Activated T-cell treated with anti-CD3 and anti-CD28 coated beads, Interleukin-2, amount 50 U/mL, for 72 hours (primary cell): ENCODE data around the gene HIF1A. TPM values are rescaled to one million over a fixed set of nuclear protein-coding genes. Genes with fewer than 3 reads are reported as not detected.
"Not testable (repeated sequence)": the region's sequence is repeated elsewhere in the genome, so short reads cannot be mapped to it uniquely, and the experiment has no call there.

Experiments used
- ATAC-seq, 2 donors: fragments of 150-1000 bp; cut with Tn5 transposase; replicated peaks in 1 of 2; 2 replicates each; pipeline ENCODE4 v1.10.0; 2021; ENCODE audit warnings: moderate library complexity in 2 of 2, mild to moderate bottlenecking in 1 of 2
- DNase-seq, 2 donors: peaks; one replicate each; pipeline ENCODE4 v3.0.0; 2021 to 2022; ENCODE audit warnings: mixed read lengths in 1 of 2
- H3K27ac Mint-ChIP-seq: one replicate; pipeline ENCODE4 v1.8.0; 2022; ENCODE audit warnings: mild to moderate bottlenecking, moderate library complexity, mixed read lengths
- H3K27me3 Mint-ChIP-seq: one replicate; pipeline ENCODE4 v1.8.0; 2022; ENCODE audit warnings: low read depth, mixed read lengths
- H3K36me3 Mint-ChIP-seq, 2 donors: one replicate each; pipeline ENCODE4 v1.8.0; 2022; ENCODE audit warnings: mixed read lengths in 2 of 2, mild to moderate bottlenecking in 1 of 2; ENCODE audit not compliant: insufficient read depth in 2 of 2
- H3K4me1 Mint-ChIP-seq: one replicate; pipeline ENCODE4 v1.8.0; 2022; ENCODE audit warnings: low read depth, mixed read lengths
- H3K4me3 Mint-ChIP-seq, 2 donors: one replicate each; pipeline ENCODE4 v1.8.0; 2022; ENCODE audit warnings: mild to moderate bottlenecking in 2 of 2, mixed read lengths in 2 of 2, moderate library complexity in 2 of 2
- H3K9me3 Mint-ChIP-seq, 2 donors: one replicate each; pipeline ENCODE4 v1.8.0; 2022; ENCODE audit warnings: mixed read lengths in 2 of 2
- total RNA-seq, 2 donors: library from RNA; stranded (reverse); gene quantifications; one replicate each; pipeline ENCODE4 v1.2.3, GENCODE V29; 2022

HIF1A gene
- total RNA-seq, 2 donors from 2014 or later: 283 to 343 TPM

GRCh38 chr14:61705017-61705416 is 9.7 kb downstream of the HIF1A start:
- H3K4me3 Mint-ChIP-seq: peak overlapping the region; percentile 93 to 97
- peaks cover 7 to 26% of the 10 kb centered on the region in 2 donors for H3K36me3 Mint-ChIP-seq
- ATAC-seq (no peak), DNase-seq (no peak)
- H3K4me1 Mint-ChIP-seq: peaks cover 92% of the 10 kb centered on the region
- H3K9me3 Mint-ChIP-seq: no peaks in the 10 kb centered on the region
- no peaks in the 10 kb centered on the region for H3K27me3 Mint-ChIP-seq
- H3K27ac Mint-ChIP-seq: peak overlapping the region; percentile 88

DNA sequence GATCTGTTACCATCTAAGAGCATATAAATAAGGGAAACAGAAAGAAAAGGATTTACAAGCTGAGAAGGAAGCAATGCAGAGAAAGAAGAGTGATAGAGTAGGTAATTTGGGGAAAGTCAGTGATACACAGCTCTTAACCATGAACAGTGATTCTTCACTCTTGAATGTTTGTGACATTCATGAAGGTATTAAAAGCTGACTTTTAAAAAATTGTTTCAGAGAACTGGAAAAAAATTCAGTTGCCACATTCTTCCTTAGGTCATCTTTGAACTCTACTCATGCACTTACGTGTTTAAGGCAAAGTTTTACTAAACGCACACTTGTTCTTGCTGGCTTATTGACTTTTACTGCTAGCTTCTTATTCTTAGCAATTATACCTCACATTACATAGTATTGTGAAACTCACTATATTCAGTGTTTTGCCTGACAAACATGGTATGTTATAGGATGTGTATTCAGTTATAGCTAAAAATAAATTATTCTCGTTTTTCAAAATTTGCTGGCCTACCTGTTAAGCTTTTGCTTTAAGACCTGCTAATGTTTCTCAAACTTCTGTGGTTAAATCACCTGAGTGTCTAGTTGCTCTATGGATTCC is 10.9 kb downstream of the HIF1A start:
- peaks cover 2 to 20% of the 10 kb centered on the region in 2 donors for H3K36me3 Mint-ChIP-seq
- H3K4me1 Mint-ChIP-seq: peaks cover 92% of the 10 kb centered on the region
- H3K27me3 Mint-ChIP-seq: no peaks in the 10 kb centered on the region
- no peak for ATAC-seq
- DNase-seq: no peak
- no peaks in the 10 kb centered on the region for H3K9me3 Mint-ChIP-seq
- peak overlapping the region; percentile 87 for H3K27ac Mint-ChIP-seq
- H3K4me3 Mint-ChIP-seq: peak overlapping the region; percentile 80 to 97

DNA sequence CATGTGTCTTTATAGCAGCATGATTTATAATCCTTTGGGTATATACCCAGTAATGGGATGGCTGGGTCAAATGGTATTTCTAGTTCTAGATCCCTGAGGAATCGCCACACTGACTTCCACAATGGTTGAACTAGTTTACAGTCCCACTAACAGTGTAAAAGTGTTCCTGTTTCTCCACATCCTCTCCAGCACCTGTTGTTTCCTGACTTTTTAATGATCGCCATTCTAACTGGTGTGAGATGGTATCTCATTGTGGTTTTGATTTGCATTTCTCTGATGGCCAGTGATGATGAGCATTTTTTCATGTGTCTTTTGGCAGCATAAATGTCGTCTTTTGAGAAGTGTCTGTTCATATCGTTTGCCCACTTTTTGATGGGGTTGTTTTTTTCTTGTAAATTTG is 12.5 kb downstream of the HIF1A start:
- H3K4me1 Mint-ChIP-seq: peaks cover 94% of the 10 kb centered on the region
- not testable (repeated sequence) for ATAC-seq, H3K27ac Mint-ChIP-seq, H3K9me3 Mint-ChIP-seq, DNase-seq, H3K27me3 Mint-ChIP-seq
- peaks cover 6 to 21% of the 10 kb centered on the region in 2 donors for H3K36me3 Mint-ChIP-seq
- H3K4me3 Mint-ChIP-seq: peak overlapping the region in 1 of 2 donors; percentile 53

- not testable (repeated sequence) for H3K9me3 Mint-ChIP-seq, ATAC-seq, H3K27me3 Mint-ChIP-seq, DNase-seq
- Mint-ChIP-seq H3K4me1 (peaks cover 94% of the 10 kb centered on the region), H3K36me3 (peaks cover 6 to 18% of the 10 kb centered on the region in 2 donors), H3K27ac (peak overlapping the region; percentile 19), H3K4me3 (peak overlapping the region; percentile 53 to 63)
These were observed 13.4 kb downstream of the HIF1A start for GRCh38 chr14:61708693-61709092.

DNA sequence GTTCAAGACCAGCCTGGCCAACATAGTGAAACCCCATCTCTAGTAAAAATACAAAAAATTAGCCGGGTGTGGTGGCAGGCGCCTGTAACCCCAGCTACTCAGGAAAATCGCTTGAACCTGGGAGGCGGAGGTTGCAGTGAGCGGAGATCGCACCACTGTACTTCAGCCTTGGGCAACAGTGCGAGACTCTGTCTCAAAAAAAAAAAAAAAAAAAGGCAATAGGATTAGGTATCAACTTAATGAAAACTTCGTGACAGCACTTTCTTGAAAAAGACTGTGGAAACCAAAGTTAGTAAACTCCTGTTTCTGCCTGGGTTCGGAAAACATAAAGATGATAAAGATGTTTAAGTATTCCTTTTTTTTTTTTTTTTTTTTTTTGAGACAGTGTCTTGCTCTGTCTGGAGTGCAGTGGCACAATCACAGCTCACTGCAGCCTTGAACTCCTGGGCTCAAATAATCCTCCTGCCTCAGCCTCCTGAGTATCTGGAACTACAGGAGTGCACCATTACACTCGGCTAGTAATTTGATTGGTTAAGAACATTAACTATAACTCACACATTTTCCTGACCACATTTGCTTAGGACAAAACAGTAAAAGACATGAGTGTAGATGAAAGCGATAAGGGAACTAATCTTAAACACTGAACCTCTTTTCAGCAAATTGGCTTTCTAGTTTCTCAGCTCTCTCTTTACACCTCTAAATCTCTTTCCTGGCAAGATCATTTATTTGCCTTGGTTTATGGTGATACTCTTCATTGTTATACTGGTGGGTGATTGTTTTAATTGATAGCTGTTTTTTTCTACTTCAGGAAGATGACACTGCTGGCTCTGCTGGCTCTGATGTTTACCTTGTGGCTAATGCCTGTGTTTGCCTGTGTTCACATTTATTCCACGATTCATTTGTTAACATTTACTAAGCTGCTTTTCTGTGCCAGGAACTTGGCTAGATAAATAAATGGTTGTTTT is 15.8 kb downstream of the HIF1A start:
- peak overlapping the region; percentile 63 to 73 for H3K4me3 Mint-ChIP-seq
- DNase-seq (no peak), ATAC-seq (no peak)
- no peaks in the 10 kb centered on the region for H3K27me3 Mint-ChIP-seq
- peaks cover 6 to 18% of the 10 kb centered on the region in 2 donors for H3K36me3 Mint-ChIP-seq
- peaks cover 94% of the 10 kb centered on the region for H3K4me1 Mint-ChIP-seq
- H3K9me3 Mint-ChIP-seq: no peaks in the 10 kb centered on the region
- H3K27ac Mint-ChIP-seq: peak overlapping the region; percentile 92

- ATAC-seq: peak; percentile 39 to 55
- H3K27me3 Mint-ChIP-seq: no peaks in the 10 kb centered on the region
- H3K4me3 Mint-ChIP-seq: peak overlapping the region; percentile 63 to 73
- peaks cover 6 to 11% of the 10 kb centered on the region in 2 donors for H3K36me3 Mint-ChIP-seq
- H3K27ac Mint-ChIP-seq: peak overlapping the region; percentile 92
- no peaks in the 10 kb centered on the region for H3K9me3 Mint-ChIP-seq
- peaks cover 94% of the 10 kb centered on the region for H3K4me1 Mint-ChIP-seq
- no peak for DNase-seq
These were observed 16.8 kb downstream of the HIF1A start for GRCh38 chr14:61712137-61712536.

- H3K36me3 Mint-ChIP-seq: peaks cover 6 to 10% of the 10 kb centered on the region in 2 donors
- H3K27ac Mint-ChIP-seq: peak overlapping the region; percentile 54
- no peak for ATAC-seq
These were observed 18.6 kb downstream of the HIF1A start for GRCh38 chr14:61713724-61714437.

GRCh38 chr14:61716956-61717355 is 21.6 kb downstream of the HIF1A start:
- H3K27ac Mint-ChIP-seq: peak overlapping the region; percentile 26
- peaks cover 97% of the 10 kb centered on the region for H3K4me1 Mint-ChIP-seq
- DNase-seq: no peak
- peak overlapping the region; percentile 43 to 64 for H3K4me3 Mint-ChIP-seq
- H3K36me3 Mint-ChIP-seq: peaks cover 8 to 9% of the 10 kb centered on the region in 2 donors
- no peaks in the 10 kb centered on the region for H3K27me3 Mint-ChIP-seq
- ATAC-seq: no peak
- H3K9me3 Mint-ChIP-seq: no peaks in the 10 kb centered on the region

More at GRCh38 chr14:61713724-61714437, 18.6 kb downstream of the HIF1A start:
- Mint-ChIP-seq H3K9me3 (no peaks in the 10 kb centered on the region), H3K4me1 (peaks cover 100% of the 10 kb centered on the region), H3K27me3 (no peaks in the 10 kb centered on the region), H3K4me3 (peak overlapping the region; percentile 33 to 73)
- DNase-seq: no peak

GRCh38 chr14:61718039-61718438 is 22.7 kb downstream of the HIF1A start:
- ATAC-seq: no peak
- no peaks in the 10 kb centered on the region for H3K27me3 Mint-ChIP-seq
- H3K27ac Mint-ChIP-seq: peak overlapping the region; percentile 48
- H3K4me3 Mint-ChIP-seq: peak overlapping the region; percentile 61 to 66
- no peak for DNase-seq
- peaks cover 6 to 11% of the 10 kb centered on the region in 2 donors for H3K36me3 Mint-ChIP-seq
- peaks cover 91% of the 10 kb centered on the region for H3K4me1 Mint-ChIP-seq
- H3K9me3 Mint-ChIP-seq: no peaks in the 10 kb centered on the region

DNA sequence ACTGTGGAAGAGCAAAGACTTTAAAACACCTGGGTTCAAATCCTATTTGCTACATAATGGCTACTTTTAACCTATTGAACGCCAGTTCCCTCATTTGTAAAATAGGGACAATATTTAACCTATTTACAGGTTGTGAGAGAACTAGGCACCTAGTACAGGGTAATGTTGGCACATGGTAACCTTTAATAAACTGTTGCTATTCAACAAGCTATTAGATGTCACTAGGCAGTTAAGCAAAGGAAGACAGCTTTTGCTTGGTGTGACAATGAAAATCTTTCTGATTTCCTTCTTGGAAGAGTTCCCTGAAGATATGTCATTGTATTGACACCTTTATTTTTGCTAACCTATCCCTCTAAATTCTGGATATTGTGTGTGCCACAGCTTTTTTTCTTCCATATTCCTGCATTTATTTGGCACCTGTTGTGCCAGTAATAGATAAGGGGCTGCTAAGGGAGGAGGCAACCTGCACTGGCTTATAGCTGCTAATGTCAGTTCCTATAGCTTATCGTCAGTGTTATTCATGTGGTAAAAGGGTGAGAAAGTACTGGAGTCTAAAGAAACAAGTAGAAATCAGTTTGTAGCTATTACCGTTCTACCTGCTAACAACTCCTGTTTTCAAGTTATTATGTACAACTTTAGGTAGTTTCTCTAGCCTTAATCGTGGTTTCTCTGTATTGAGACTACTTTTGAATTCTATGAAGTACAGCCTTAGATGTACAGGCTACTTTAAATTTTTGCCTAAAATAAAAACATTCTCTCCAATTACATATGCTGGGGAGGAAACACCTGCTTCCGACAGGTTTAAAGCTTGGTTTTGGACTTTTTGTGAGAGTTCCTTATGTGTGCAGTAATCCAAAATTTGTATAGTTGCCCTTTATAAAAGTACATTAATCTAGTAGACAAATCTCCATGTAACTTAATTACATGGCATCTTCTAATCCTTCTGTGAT is 24.3 kb downstream of the HIF1A start:
- ATAC-seq: peak; percentile 50 to 66
- H3K27me3 Mint-ChIP-seq: no peaks in the 10 kb centered on the region
- H3K36me3 Mint-ChIP-seq: peaks cover 12 to 22% of the 10 kb centered on the region in 2 donors
- peaks cover 87% of the 10 kb centered on the region for H3K4me1 Mint-ChIP-seq
- H3K27ac Mint-ChIP-seq: peak overlapping the region; percentile 92
- H3K4me3 Mint-ChIP-seq: peak overlapping the region; percentile 59 to 66
- DNase-seq: no peak
- H3K9me3 Mint-ChIP-seq: no peaks in the 10 kb centered on the region

DNA sequence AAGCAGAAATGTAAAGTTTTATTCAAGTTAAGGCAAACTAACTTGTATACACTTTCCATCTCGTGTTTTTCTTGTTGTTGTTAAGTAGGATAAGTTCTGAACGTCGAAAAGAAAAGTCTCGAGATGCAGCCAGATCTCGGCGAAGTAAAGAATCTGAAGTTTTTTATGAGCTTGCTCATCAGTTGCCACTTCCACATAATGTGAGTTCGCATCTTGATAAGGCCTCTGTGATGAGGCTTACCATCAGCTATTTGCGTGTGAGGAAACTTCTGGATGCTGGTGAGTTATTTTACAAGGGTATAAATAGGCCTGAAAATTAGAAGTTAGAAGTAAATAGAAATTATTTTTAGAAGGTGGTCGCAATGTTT is 25.0 kb downstream of the HIF1A start:
- Mint-ChIP-seq H3K36me3 (peaks cover 16 to 28% of the 10 kb centered on the region in 2 donors), H3K9me3 (no peaks in the 10 kb centered on the region), H3K4me1 (peaks cover 87% of the 10 kb centered on the region), H3K4me3 (peak overlapping the region; percentile 59 to 66), H3K27ac (peak overlapping the region; percentile 92), H3K27me3 (no peaks in the 10 kb centered on the region)
- ATAC-seq (peak; percentile 13 to 33), DNase-seq (no peak)

DNA sequence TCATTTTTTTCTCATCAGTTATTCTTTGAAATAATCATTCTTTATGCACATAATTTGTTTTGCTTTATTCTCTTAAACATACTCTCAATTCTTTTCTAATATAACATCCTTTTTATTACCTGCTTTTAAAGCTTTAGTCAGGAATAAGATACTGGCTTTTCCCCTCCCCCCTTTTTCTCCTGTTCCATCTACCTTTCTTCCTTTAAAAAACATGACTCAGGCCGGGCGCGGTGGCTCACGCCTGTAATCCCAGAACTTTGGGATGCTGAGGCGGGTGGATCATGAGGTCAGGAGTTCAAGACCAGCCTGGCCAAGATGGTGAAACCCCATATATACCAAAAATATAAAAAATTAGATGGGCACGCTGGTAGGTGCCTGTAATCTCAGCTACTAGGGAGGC is 25.4 kb downstream of the HIF1A start:
- Mint-ChIP-seq H3K4me1 (peaks cover 87% of the 10 kb centered on the region), H3K36me3 (peaks cover 17 to 30% of the 10 kb centered on the region in 2 donors), H3K27me3 (no peaks in the 10 kb centered on the region), H3K4me3 (peak overlapping the region; percentile 23 to 45), H3K27ac (peak overlapping the region; percentile 92), H3K9me3 (no peaks in the 10 kb centered on the region)
- ATAC-seq (no peak), DNase-seq (no peak)
